ENCODE data around the gene ARHGEF25. TPM values are rescaled to one million over a fixed set of nuclear protein-coding genes. Genes with fewer than 3 reads are reported as not detected.
"Not testable (repeated sequence)": the region's sequence is repeated elsewhere in the genome, so short reads cannot be mapped to it uniquely, and the experiment has no call there.

ARHGEF25 gene
- polyA plus RNA-seq, 1 donor = 30.5 TPM

GRCh38 chr12:57636731-57637130, 25.5 kb downstream of the ARHGEF25 start:
- not testable (repeated sequence) for DNase-seq

- DNase-seq = no peak
Measured at GRCh38 chr12:57637364-57637763, 26.1 kb downstream of the ARHGEF25 start.

GRCh38 chr12:57638096-57638495, 26.9 kb downstream of the ARHGEF25 start:
- no peak for DNase-seq

GRCh38 chr12:57640175-57641042, 29.2 kb downstream of the ARHGEF25 start:
- no peak for DNase-seq

- no peak for DNase-seq
Measured at GRCh38 chr12:57641699-57642442, 30.6 kb downstream of the ARHGEF25 start.

- DNase-seq = peak; percentile 25
Measured at GRCh38 chr12:57645990-57646658, 34.9 kb downstream of the ARHGEF25 start.

- DNase-seq = not testable (repeated sequence)
Measured at GRCh38 chr12:57646659-57647049, 35.4 kb downstream of the ARHGEF25 start.

GRCh38 chr12:57654042-57654441, 42.8 kb downstream of the ARHGEF25 start:
- DNase-seq = no peak

GRCh38 chr12:57655541-57656240, 44.5 kb downstream of the ARHGEF25 start:
- DNase-seq = no peak

- DNase-seq = not testable (repeated sequence)
Measured at GRCh38 chr12:57656408-57656807, 45.2 kb downstream of the ARHGEF25 start.

- no peak for DNase-seq
Measured at GRCh38 chr12:57657744-57658143, 46.5 kb downstream of the ARHGEF25 start.

GRCh38 chr12:57658890-57659289, 47.7 kb downstream of the ARHGEF25 start:
- no peak for DNase-seq

GRCh38 chr12:57661376-57661775, 50.1 kb downstream of the ARHGEF25 start:
- no peak for DNase-seq

- not testable (repeated sequence) for DNase-seq
Measured at GRCh38 chr12:57665066-57665820, 54.0 kb downstream of the ARHGEF25 start.

Other genes starting within 250 kb of the ARHGEF25 start
- 117 TPM for gene R3HDM2, start 180.4 kb upstream of the ARHGEF25 start, polyA plus RNA-seq (ENCODE audit: insufficient read length)
- gene INHBC, start 176.7 kb upstream of the ARHGEF25 start, polyA plus RNA-seq (ENCODE audit: insufficient read length) = 0.27 TPM
- gene INHBE, start 156.1 kb upstream of the ARHGEF25 start, polyA plus RNA-seq (ENCODE audit: insufficient read length) = 0.95 TPM
- 23.9 TPM for gene GLI1, start 151.7 kb upstream of the ARHGEF25 start, polyA plus RNA-seq (ENCODE audit: insufficient read length)
- gene ARHGAP9, start 131.6 kb upstream of the ARHGEF25 start, polyA plus RNA-seq (ENCODE audit: insufficient read length) = 2.6 TPM
- gene MARS1, start 123.4 kb upstream of the ARHGEF25 start, polyA plus RNA-seq (ENCODE audit: insufficient read length) = 138 TPM
- gene DDIT3, start 90.9 kb upstream of the ARHGEF25 start, polyA plus RNA-seq (ENCODE audit: insufficient read length) = 25.4 TPM
- gene MBD6, start 88.6 kb upstream of the ARHGEF25 start, polyA plus RNA-seq (ENCODE audit: insufficient read length) = 73.5 TPM
- 171 TPM for gene DCTN2, start 64.2 kb upstream of the ARHGEF25 start, polyA plus RNA-seq (ENCODE audit: insufficient read length)
- 0.42 TPM for gene KIF5A, start 61.4 kb upstream of the ARHGEF25 start, polyA plus RNA-seq (ENCODE audit: insufficient read length)
- gene PIP4K2C, start 20.2 kb upstream of the ARHGEF25 start, polyA plus RNA-seq (ENCODE audit: insufficient read length) = 43.4 TPM
- gene DTX3, start 6.6 kb upstream of the ARHGEF25 start, polyA plus RNA-seq (ENCODE audit: insufficient read length) = 65.0 TPM
- gene B4GALNT1, start 21.8 kb downstream of the ARHGEF25 start, polyA plus RNA-seq (ENCODE audit: insufficient read length) = 0.80 TPM
- gene OS9, start 82.7 kb downstream of the ARHGEF25 start, polyA plus RNA-seq (ENCODE audit: insufficient read length) = 212 TPM
- gene AGAP2, start 127.3 kb downstream of the ARHGEF25 start, polyA plus RNA-seq (ENCODE audit: insufficient read length) = 1.2 TPM
- 103 TPM for gene TSPAN31, start 133.6 kb downstream of the ARHGEF25 start, polyA plus RNA-seq (ENCODE audit: insufficient read length)
- 226 TPM for gene CDK4, start 140.9 kb downstream of the ARHGEF25 start, polyA plus RNA-seq (ENCODE audit: insufficient read length)
- gene MARCHF9, start 143.7 kb downstream of the ARHGEF25 start, polyA plus RNA-seq (ENCODE audit: insufficient read length) = 20.0 TPM
- gene CYP27B1, start 155.6 kb downstream of the ARHGEF25 start, polyA plus RNA-seq (ENCODE audit: insufficient read length) = 2.0 TPM
- gene METTL1, start 160.7 kb downstream of the ARHGEF25 start, polyA plus RNA-seq (ENCODE audit: insufficient read length) = 35.6 TPM
- gene EEF1AKMT3, start 161.2 kb downstream of the ARHGEF25 start, polyA plus RNA-seq (ENCODE audit: insufficient read length) = 13.2 TPM
- gene TSFM, start 171.4 kb downstream of the ARHGEF25 start, polyA plus RNA-seq (ENCODE audit: insufficient read length) = 46.3 TPM
- 21.7 TPM for gene AVIL, start 207.3 kb downstream of the ARHGEF25 start, polyA plus RNA-seq (ENCODE audit: insufficient read length)
- 251 TPM for gene CTDSP2, start 235.3 kb downstream of the ARHGEF25 start, polyA plus RNA-seq (ENCODE audit: insufficient read length)